Measurements from ENCODE around the gene LAMC2. TPM values are rescaled to one million over a fixed set of nuclear protein-coding genes. Genes with fewer than 3 reads are reported as not detected.

The LAMC2 gene
- total and polyA plus RNA-seq, 2 of the 8 experiments (the other 6 are each of a cell fraction or from before 2014, with no cell fraction given): 4.6 to 12.9 TPM

DNA sequence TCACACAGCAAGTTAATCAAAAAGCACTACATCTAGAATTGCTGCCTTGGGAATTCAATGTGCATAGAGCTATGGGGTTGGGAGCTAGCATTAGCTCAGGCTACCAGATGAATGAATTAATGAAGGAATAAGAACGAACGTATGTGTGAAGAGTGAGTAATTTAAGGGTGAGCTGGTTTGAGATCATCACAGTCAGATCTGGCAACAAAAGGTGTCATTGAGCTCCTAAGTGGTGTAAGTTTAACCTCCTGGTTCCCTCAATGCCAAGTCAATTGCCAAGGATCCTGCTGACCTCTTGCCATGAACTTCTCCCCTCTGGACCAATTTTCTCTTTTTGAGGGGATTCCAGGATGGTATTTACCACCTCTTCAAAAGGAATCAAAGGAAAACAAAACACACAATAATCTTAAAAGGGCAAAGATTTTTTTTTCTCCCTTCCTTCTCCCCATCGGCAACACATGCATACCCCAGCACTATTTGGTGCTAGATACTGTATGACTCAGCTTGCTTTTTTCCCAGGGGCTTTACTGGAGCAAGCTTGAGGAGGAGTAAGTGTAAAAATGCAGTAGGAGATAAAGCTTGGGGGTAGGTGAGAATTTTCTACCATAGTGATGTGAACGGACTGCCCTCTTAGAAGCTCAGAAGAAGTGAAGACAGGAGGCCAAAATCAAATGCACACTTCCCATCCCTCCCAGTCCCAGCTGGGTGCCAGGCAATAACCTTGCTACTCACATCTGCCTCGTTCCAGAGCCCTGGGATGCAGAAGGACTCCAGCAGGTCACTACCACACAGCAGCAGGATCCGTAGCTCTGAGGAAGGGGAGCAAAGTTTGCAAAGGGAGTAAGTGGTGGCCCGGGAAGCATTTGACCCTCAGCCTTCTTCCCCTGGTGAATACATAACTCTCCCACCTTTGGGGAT is 92.0 kb downstream of the LAMC2 start (continued):
- TF ChIP-seq, protein P1, sequence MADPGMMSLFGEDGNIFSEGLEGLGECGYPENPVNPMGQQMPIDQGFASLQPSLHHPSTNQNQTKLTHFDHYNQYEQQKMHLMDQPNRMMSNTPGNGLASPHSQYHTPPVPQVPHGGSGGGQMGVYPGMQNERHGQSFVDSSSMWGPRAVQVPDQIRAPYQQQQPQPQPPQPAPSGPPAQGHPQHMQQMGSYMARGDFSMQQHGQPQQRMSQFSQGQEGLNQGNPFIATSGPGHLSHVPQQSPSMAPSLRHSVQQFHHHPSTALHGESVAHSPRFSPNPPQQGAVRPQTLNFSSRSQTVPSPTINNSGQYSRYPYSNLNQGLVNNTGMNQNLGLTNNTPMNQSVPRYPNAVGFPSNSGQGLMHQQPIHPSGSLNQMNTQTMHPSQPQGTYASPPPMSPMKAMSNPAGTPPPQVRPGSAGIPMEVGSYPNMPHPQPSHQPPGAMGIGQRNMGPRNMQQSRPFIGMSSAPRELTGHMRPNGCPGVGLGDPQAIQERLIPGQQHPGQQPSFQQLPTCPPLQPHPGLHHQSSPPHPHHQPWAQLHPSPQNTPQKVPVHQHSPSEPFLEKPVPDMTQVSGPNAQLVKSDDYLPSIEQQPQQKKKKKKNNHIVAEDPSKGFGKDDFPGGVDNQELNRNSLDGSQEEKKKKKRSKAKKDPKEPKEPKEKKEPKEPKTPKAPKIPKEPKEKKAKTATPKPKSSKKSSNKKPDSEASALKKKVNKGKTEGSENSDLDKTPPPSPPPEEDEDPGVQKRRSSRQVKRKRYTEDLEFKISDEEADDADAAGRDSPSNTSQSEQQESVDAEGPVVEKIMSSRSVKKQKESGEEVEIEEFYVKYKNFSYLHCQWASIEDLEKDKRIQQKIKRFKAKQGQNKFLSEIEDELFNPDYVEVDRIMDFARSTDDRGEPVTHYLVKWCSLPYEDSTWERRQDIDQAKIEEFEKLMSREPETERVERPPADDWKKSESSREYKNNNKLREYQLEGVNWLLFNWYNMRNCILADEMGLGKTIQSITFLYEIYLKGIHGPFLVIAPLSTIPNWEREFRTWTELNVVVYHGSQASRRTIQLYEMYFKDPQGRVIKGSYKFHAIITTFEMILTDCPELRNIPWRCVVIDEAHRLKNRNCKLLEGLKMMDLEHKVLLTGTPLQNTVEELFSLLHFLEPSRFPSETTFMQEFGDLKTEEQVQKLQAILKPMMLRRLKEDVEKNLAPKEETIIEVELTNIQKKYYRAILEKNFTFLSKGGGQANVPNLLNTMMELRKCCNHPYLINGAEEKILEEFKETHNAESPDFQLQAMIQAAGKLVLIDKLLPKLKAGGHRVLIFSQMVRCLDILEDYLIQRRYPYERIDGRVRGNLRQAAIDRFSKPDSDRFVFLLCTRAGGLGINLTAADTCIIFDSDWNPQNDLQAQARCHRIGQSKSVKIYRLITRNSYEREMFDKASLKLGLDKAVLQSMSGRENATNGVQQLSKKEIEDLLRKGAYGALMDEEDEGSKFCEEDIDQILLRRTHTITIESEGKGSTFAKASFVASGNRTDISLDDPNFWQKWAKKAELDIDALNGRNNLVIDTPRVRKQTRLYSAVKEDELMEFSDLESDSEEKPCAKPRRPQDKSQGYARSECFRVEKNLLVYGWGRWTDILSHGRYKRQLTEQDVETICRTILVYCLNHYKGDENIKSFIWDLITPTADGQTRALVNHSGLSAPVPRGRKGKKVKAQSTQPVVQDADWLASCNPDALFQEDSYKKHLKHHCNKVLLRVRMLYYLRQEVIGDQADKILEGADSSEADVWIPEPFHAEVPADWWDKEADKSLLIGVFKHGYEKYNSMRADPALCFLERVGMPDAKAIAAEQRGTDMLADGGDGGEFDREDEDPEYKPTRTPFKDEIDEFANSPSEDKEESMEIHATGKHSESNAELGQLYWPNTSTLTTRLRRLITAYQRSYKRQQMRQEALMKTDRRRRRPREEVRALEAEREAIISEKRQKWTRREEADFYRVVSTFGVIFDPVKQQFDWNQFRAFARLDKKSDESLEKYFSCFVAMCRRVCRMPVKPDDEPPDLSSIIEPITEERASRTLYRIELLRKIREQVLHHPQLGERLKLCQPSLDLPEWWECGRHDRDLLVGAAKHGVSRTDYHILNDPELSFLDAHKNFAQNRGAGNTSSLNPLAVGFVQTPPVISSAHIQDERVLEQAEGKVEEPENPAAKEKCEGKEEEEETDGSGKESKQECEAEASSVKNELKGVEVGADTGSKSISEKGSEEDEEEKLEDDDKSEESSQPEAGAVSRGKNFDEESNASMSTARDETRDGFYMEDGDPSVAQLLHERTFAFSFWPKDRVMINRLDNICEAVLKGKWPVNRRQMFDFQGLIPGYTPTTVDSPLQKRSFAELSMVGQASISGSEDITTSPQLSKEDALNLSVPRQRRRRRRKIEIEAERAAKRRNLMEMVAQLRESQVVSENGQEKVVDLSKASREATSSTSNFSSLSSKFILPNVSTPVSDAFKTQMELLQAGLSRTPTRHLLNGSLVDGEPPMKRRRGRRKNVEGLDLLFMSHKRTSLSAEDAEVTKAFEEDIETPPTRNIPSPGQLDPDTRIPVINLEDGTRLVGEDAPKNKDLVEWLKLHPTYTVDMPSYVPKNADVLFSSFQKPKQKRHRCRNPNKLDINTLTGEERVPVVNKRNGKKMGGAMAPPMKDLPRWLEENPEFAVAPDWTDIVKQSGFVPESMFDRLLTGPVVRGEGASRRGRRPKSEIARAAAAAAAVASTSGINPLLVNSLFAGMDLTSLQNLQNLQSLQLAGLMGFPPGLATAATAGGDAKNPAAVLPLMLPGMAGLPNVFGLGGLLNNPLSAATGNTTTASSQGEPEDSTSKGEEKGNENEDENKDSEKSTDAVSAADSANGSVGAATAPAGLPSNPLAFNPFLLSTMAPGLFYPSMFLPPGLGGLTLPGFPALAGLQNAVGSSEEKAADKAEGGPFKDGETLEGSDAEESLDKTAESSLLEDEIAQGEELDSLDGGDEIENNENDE (IDR thresholded peaks at IDR 0.05; ENCODE audit: insufficient replicate concordance, low read length): no peak
- no peak for TF ChIP-seq EZH2 (IDR thresholded peaks at IDR 0.05; ENCODE audit: low read depth, low read length, severe bottlenecking)
- TF ChIP-seq USF2 (IDR thresholded peaks at IDR 0.05; ENCODE audit: low read length): no peak
- TF ChIP-seq ATF3 (IDR thresholded peaks at IDR 0.05; ENCODE audit: insufficient read depth, low read depth, low read length): no peak
- no peak for TF ChIP-seq ASH2L (IDR thresholded peaks at IDR 0.05; ENCODE audit: low read length)
- no peak for TF ChIP-seq BCL11A (IDR thresholded peaks at IDR 0.05; ENCODE audit: low read depth in 2 of 2, low read length in 2 of 2)
